Adipocyte (in vitro differentiated cells): ENCODE data around the gene COPG2.

Source experiments
- DNase-seq: peaks from one replicate; pipeline ENCODE4 v3.0.0-alpha.2; 2015; ENCODE audit warnings: low read depth
- H3K27me3 ChIP-seq: replicated peaks from 2 replicates; pipeline ENCODE4 v1.7.0; 2013; ENCODE audit warnings: mild to moderate bottlenecking, low read length, moderate library complexity; ENCODE audit not compliant: control insufficient read depth, insufficient read depth
- H3K36me3 ChIP-seq: 2 replicates; pipeline ENCODE4 v1.7.0; 2013; ENCODE audit warnings: low read length, mild to moderate bottlenecking, moderate library complexity; ENCODE audit not compliant: control insufficient read depth, insufficient read depth, severe bottlenecking
- H3K4me1 ChIP-seq: 2 replicates; pipeline ENCODE4 v1.7.0; 2013; ENCODE audit warnings: mild to moderate bottlenecking, low read length, moderate library complexity; ENCODE audit not compliant: control insufficient read depth, insufficient read depth
- H3K4me3 ChIP-seq: 2 replicates; pipeline ENCODE4 v1.7.0; 2013; ENCODE audit warnings: mild to moderate bottlenecking, low read length, moderate library complexity
- H3K9ac ChIP-seq: 2 replicates; pipeline ENCODE4 v1.7.0; 2013; ENCODE audit warnings: mild to moderate bottlenecking, low read length, moderate library complexity
- H3K9me3 ChIP-seq: 2 replicates; pipeline ENCODE4 v1.7.0; 2013; ENCODE audit warnings: mild to moderate bottlenecking, low read length, moderate library complexity; ENCODE audit not compliant: control insufficient read depth

The COPG2 gene

GRCh38 chr7:130648580-130648979 is 20.0 kb downstream of the COPG2 start:
- DNase-seq = no peak
- no peaks in the 10 kb centered on the region for H3K27me3 ChIP-seq
- peaks cover 5% of the 10 kb centered on the region for H3K36me3 ChIP-seq
- H3K9ac ChIP-seq = no peak overlapping the region
- H3K4me3 ChIP-seq = no peak overlapping the region
- H3K4me1 ChIP-seq = peaks cover 12% of the 10 kb centered on the region
- no peaks in the 10 kb centered on the region for H3K9me3 ChIP-seq

DNA sequence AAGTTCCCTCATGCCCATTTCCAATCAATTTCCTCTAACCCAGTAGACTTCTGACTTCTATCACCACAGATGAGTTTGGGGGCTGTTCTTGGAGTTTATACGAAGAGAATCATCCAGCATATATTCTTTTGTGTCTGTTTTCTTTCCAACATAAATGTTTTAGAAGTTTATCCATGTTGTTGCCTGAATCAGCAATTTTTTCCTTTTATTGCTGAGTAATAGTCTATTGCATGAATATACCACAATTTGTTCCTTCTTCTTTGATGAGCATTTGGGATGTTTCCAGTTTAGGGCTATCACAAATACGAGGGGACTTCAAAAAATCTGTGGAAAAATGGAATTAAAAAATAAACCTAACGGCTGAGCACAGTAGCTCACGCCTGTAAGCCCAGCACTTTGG is 26.2 kb downstream of the COPG2 start:
- Histone ChIP-seq H3K9ac (no peak overlapping the region), H3K9me3 (no peaks in the 10 kb centered on the region), H3K4me3 (no peak overlapping the region), H3K27me3 (no peaks in the 10 kb centered on the region), H3K4me1 (peaks cover 5% of the 10 kb centered on the region), H3K36me3 (no peaks in the 10 kb centered on the region)
- no peak for DNase-seq

GRCh38 chr7:130641497-130641896 is 27.1 kb downstream of the COPG2 start:
- Histone ChIP-seq H3K4me1 (peaks cover 5% of the 10 kb centered on the region), H3K4me3 (no peak overlapping the region), H3K36me3 (no peaks in the 10 kb centered on the region), H3K9ac (no peak overlapping the region), H3K27me3 (no peaks in the 10 kb centered on the region), H3K9me3 (no peaks in the 10 kb centered on the region)
- DNase-seq = no peak

- Histone ChIP-seq H3K4me1 (peaks cover 5% of the 10 kb centered on the region), H3K9ac (no peak overlapping the region), H3K4me3 (no peak overlapping the region), H3K36me3 (no peaks in the 10 kb centered on the region), H3K27me3 (no peaks in the 10 kb centered on the region), H3K9me3 (no peaks in the 10 kb centered on the region)
- no peak for DNase-seq
These were observed 27.5 kb downstream of the COPG2 start for GRCh38 chr7:130641040-130641439.

DNA sequence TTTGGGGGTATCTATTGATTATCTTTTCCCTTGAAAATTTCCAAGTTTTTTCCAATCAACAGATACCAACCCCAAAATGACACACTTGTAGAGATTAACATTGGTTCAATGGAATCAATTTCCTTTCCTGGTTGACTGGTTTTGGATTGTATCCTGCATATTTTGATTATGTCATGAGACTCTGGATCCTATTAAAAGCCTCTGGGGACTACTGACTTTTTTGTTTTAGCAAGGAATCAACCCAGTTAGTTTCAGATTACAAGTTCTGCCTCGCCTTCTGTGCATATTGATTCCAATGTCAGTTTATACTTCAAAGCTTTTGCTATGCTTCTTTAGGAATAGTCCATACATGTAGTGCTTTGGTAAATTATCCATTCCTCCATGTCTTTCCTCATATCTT is 29.2 kb downstream of the COPG2 start:
- DNase-seq = no peak
- no peaks in the 10 kb centered on the region for H3K27me3 ChIP-seq
- peaks cover 3% of the 10 kb centered on the region for H3K4me1 ChIP-seq
- no peak overlapping the region for H3K9ac ChIP-seq
- H3K36me3 ChIP-seq = no peaks in the 10 kb centered on the region
- no peak overlapping the region for H3K4me3 ChIP-seq
- H3K9me3 ChIP-seq = no peaks in the 10 kb centered on the region

DNA sequence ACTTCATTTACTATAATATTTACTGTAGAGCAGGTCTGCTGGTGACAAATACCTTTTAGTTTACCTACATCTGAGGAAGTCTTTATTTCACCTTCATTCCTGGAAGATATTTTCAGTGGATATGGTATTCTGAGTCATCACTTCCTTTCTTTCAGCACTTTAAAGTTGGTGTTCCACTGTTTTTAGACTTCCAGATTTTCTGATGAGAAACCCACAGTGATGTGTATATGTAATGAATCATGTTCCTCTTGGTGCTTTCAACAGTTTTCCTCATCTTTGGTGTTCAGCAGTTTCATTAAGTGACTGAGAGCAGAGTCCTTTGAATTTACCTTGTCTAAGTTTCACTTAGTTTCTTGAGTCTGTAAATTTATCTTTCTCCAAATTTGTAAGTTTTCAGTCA is 36.4 kb downstream of the COPG2 start:
- Histone ChIP-seq H3K4me3 (no peak overlapping the region), H3K9ac (no peak overlapping the region), H3K4me1 (no peaks in the 10 kb centered on the region), H3K27me3 (no peaks in the 10 kb centered on the region), H3K36me3 (no peaks in the 10 kb centered on the region), H3K9me3 (peaks cover 9% of the 10 kb centered on the region)
- peak; percentile 13 for DNase-seq

DNA sequence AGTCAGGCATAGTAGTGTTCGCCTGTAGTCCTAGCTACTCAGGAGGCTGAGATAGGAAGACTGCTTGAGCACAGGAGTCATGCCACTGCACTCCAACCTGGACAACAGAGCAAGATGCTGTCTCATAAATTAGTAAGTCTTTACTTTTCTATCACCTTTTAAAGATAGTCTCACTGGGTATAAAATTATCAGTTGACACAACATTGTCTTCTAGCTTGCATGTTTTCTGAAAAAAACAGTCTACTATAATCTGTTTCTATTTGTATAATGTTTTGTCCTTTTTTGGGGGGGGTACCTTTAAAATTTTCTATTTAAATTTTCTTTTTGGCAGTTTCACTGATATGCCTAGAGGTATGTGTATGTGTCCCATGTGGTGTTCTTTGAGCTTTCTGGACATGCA is 39.6 kb downstream of the COPG2 start:
- no peak for DNase-seq
- Histone ChIP-seq H3K27me3 (no peaks in the 10 kb centered on the region), H3K4me1 (no peaks in the 10 kb centered on the region), H3K9ac (no peak overlapping the region), H3K4me3 (no peak overlapping the region), H3K9me3 (peaks cover 9% of the 10 kb centered on the region), H3K36me3 (no peaks in the 10 kb centered on the region)

DNA sequence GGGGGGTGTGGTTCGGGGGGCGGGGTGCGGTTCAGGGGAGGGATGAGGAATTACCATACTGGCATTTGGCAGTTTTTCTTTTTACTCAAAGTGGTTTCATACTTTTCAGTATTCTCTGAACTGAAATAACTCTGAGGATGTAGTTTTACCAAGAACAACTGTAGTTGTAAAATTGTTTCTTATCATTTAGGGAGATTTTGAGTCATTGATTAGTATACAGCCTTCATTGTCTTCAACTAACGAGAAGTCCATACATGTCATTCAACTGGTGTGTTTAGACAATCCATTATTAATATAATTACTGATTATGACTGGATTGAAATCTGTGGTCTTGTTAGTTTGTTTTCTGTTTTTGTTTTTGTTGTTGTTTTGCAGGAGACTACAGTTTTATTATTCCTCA is 40.8 kb downstream of the COPG2 start:
- Histone ChIP-seq H3K4me3 (no peak overlapping the region), H3K36me3 (no peaks in the 10 kb centered on the region), H3K9ac (no peak overlapping the region), H3K27me3 (no peaks in the 10 kb centered on the region), H3K4me1 (no peaks in the 10 kb centered on the region), H3K9me3 (peaks cover 11% of the 10 kb centered on the region)
- DNase-seq = no peak

DNA sequence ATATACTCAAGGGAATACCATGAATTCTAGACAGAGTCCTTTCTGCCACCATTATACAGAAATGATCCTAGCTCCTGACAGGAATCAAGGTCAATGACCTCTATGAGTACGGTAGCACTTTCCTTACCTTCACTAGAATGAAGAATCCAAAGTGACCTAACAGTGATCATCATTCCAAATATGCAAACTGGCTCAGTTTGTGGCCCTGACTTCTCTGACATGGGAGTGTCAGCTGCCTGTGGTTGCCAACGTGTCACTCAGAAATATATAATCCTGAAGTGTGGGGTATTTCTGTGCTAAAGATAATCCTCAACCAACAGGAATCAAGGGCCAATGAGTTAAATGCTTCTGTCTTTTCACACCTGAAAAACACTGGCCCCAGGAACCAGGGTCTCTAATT is 45.7 kb downstream of the COPG2 start:
- Histone ChIP-seq H3K4me3 (no peak overlapping the region), H3K9me3 (peaks cover 22% of the 10 kb centered on the region), H3K36me3 (no peaks in the 10 kb centered on the region), H3K4me1 (no peaks in the 10 kb centered on the region), H3K27me3 (no peaks in the 10 kb centered on the region), H3K9ac (no peak overlapping the region)
- DNase-seq = no peak

DNA sequence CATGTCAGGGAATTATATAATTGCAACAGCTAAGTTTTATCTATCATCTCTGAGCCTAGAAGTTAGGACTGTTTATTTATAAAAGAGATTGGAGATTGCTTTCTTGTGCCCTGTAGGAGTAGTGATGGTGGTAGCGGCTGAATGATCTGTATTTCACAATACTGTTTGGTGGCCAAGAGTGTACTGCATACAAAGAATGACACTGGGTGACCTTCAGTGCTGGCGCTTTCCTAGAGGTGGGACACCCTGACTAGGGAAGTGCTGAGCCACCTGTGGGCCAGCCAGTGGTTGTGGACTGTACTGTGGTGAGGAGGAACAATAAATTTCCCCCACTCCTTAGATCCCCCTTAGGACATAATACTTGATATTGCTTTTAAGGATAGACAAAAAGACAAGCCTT is 53.0 kb downstream of the COPG2 start:
- no peak for DNase-seq
- H3K27me3 ChIP-seq = no peaks in the 10 kb centered on the region
- peaks cover 42% of the 10 kb centered on the region for H3K36me3 ChIP-seq
- H3K4me3 ChIP-seq = no peak overlapping the region
- H3K9me3 ChIP-seq = peaks cover 30% of the 10 kb centered on the region
- no peak overlapping the region for H3K9ac ChIP-seq
- H3K4me1 ChIP-seq = no peaks in the 10 kb centered on the region

GRCh38 chr7:130614449-130614848 is 54.1 kb downstream of the COPG2 start:
- H3K27me3 ChIP-seq = no peaks in the 10 kb centered on the region
- no peak overlapping the region for H3K4me3 ChIP-seq
- H3K4me1 ChIP-seq = no peaks in the 10 kb centered on the region
- no peak overlapping the region for H3K9ac ChIP-seq
- no peak for DNase-seq
- peaks cover 26% of the 10 kb centered on the region for H3K9me3 ChIP-seq
- H3K36me3 ChIP-seq = peaks cover 50% of the 10 kb centered on the region

DNA sequence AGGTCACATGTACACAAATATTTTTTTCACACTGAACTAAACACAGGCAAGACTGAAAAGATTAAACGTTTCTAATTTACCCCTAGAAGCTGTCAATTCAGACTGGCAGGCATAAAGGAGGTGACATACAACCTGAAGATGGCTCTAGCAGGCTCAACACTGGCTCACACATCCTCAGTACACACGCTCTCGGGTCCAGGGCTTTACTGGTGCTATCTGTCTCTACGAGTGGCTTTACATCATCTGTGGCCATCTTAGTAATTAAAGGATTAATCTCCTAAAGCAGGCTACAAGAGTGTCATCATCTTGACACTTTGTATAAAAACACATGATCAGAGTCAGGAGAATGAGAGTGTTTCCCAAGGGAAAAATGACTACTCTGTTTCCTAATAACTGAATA is 57.3 kb downstream of the COPG2 start:
- no peaks in the 10 kb centered on the region for H3K9me3 ChIP-seq
- peaks cover 63% of the 10 kb centered on the region for H3K36me3 ChIP-seq

More for the DNA sequence above, 57.3 kb downstream of the COPG2 start:
- Histone ChIP-seq H3K4me3 (no peak overlapping the region), H3K27me3 (no peaks in the 10 kb centered on the region), H3K9ac (no peak overlapping the region), H3K4me1 (no peaks in the 10 kb centered on the region)
- no peak for DNase-seq
